HG02840 (cell line): ENCODE results near the gene IPO9.
"Not testable (repeated sequence)": the region's sequence is repeated elsewhere in the genome, so short reads cannot be mapped to it uniquely, and the experiment has no call there.

Source experiments
- ATAC-seq: cut with Tn5 transposase; IDR thresholded peaks from one replicate; pipeline ENCODE4 v1.9.1; 2021; ENCODE audit warnings: mild to moderate bottlenecking, moderate library complexity, moderate number of reproducible peaks; ENCODE audit not compliant: unreplicated experiment, low FRiP score

IPO9 gene

DNA sequence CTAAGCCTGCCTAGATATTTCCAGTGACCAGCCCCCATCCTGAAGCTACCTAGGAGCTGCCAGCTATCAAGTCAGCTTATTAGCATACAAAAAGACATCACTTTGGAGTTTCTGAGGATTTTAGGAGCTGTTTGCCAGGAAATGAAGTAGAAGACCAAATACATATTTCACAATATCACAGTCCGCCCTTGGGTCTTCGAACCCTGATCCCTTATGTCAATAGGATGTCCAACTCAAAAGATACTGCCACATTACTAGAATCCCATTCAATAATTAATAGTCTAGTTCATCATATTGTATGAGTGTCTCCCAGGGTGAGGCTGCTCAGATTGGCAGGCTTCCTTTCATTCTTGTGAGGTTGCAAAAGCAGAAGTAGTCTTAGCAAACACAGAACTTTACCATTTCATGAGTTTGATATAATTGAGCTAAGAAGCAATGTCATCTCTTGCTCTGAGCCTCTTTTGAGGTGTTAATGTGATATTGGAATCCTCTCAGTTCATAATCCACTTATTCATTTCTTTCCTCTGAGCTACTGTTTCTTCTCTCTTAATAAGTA is 13.6 kb downstream of the IPO9 start:
- ATAC-seq, result no peak

DNA sequence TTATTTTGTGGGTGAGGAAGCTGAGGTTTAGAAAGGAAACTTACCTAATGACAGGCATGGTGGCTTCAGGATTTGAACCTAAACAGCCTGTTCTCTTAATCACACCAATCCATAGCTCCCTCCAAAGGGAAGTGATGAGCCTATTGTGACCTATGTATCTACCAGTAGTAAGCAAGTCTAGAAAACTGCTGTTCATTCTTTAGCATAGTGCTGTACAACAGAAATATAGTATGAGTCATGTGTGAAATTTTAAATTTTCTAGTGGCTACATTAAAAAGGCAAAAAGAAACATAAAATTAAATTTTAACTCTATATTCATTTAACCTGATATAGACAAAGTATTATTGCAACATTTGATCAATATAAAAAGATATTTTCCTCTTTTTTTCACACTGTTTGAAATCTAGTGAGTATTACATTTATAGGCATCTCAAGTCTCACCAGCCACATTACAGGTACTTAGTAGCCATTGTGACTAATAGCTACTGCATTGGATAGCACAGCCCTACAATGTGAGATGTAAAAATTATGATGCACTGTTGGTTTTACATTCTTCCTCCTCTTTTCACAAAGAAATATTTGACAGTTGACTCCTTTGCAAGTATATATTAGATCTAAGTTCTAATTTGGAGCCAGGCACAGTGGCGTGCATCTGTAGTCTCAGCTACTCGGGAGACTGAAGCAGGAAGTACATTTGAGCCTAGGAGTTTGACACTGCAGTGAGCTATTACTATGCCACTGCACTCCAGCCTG is 16.6 kb downstream of the IPO9 start:
- no peak for ATAC-seq

DNA sequence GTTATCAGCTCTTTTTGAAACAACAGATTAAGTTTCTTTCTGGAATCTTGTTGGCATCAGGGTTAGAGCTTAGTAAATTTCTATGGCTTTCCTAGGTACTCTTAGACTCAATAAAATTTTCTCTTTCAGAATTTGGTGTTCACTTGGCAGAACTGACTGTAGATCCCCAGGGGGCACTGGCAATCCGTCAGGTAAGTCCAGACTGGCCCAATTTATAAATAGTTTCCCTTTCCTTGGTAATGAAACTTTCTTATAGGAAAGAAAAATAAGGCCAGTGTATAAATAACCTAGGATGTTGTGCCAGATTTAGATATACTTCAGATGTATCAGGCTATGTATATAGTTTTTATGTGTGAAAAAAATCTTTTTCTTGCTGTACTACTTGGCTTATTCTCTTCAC is 18.2 kb downstream of the IPO9 start:
- no peak for ATAC-seq

DNA sequence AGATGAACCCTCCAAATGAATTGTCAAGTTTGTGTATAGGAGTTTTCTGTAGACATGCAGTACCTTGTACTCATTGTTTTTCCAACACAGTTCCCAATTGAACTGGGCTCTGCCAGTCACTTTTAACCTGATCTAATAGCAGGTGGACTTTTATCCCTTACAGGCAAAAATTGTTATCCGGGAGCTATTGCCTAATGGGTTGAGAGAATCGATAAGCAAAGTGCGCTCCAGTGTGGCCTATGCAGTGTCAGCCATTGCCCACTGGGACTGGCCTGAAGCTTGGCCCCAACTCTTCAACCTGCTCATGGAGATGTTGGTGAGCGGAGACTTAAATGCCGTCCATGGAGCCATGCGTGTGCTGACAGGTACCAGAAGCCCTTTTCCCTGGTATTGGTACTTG is 19.3 kb downstream of the IPO9 start:
- no peak for ATAC-seq

DNA sequence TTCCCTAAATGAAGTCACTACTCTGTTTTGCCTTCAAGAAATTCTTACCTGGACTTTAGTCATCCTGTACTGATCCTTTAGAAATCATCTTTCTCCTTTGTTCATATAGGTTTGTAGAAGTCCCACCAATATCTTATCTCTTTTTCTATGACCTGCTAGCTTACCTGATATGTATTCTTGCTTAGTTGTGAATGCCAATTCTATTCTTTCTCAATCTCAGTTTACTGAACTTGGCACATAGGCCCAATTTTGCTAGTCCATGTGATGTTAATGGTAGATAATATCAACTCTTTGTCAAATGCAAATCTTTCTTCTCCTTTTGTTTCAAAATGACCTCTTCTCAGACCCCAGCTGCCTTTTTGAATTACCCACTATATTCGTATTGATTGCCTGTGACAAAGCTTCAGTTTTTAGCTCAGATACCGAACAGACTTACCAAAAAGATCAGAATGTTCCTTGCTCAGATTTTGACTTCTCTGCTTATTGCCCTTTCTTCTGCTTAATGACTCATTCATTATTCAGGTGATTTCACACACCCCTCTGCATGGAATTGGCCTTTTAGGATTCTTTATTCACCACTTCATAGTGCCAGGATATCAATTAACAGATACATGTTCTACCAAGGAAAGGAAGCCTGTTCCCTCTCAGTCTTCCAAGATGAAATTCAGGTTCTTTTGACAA is 20.6 kb downstream of the IPO9 start:
- no peak for ATAC-seq

DNA sequence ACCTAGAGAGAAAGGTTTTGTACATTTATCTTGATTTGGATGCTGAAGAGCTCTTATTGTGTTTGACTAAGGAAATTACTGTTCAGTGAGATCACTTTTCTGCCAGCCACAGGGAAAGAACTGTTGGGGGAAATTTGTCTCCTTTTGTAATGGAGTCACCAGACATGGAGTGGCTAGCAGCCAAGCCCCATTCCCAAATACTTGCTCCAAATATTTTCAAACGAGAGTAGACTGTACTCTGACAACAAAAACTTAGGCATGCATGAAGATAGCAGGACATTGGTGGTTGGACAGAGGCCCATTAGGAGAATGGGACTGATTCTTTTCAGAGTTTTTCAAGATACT is 21.1 kb downstream of the IPO9 start:
- no peak for ATAC-seq

DNA sequence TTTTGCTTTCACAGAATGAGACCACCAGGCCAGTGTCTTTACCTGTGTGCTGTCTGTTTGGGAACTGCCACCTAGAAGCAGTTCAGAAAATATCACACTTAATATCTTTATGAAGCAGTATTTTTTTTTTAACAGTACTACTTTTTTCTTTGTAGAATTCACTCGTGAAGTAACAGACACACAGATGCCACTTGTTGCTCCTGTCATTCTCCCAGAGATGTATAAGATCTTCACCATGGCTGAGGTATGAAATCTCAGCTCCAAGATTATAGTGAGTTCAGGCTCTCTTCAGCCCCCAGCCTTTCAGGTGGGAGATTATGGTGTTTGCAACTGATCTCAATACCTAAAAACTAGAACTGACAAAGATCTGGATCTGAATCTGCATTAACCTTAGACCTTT is 23.0 kb downstream of the IPO9 start:
- no peak for ATAC-seq

DNA sequence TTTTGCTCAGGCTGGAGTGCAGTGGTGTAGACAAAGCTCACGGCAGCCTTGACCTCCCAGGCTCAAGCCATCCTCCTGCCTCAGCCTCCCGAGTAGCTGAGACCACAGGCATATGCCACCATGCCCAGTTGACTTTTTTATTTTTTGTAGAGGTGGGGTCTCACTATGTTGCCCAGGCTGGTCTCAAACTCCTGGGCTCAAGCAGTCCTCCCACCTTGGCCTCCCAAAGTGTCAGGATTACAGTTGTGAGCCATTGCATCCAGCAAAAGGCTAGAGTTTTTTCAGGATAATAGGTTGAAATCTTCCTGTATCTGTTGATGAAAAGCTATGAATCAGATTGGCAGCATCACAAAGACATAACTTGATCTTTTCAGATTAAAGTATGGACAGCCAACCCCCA is 27.8 kb downstream of the IPO9 start:
- ATAC-seq, result not testable (repeated sequence)

DNA sequence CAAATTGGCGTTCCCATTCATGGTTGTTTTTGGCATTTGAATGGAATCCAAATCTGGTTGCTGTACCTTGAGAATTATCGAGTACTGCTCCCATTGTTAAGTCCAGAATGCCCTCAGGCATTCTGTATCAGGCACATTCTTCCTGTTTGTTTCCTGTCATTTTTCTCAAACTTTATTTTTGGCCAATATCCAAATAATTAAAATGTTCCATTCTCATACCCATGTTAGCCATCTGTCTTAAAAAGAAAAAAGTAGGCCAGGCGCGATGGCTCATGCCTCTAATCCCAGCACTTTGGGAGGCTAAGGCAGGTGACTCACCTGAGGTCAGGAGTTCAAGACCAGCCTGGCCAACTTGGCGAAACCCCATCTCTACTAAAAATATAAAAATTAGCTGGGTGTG is 30.5 kb downstream of the IPO9 start:
- no peak for ATAC-seq

DNA sequence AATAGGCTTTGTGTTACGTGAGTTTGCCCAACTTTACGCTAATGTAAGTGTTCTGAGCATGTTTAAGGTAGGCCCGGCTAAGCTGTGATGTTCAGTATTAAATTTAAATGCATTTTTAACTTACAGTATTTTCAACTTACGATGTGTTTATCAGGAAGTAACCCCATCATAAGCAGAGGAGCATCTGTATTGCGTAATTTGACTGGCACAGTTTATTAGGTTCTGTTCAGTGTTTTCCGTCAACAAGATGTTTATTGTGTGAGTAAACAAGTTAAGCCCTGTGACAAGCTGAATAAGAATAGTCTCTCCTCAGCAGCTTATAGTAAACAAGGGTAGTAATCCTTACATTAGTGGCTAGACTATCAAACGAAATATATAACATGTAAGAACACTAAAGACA is 32.5 kb downstream of the IPO9 start:
- no peak for ATAC-seq

DNA sequence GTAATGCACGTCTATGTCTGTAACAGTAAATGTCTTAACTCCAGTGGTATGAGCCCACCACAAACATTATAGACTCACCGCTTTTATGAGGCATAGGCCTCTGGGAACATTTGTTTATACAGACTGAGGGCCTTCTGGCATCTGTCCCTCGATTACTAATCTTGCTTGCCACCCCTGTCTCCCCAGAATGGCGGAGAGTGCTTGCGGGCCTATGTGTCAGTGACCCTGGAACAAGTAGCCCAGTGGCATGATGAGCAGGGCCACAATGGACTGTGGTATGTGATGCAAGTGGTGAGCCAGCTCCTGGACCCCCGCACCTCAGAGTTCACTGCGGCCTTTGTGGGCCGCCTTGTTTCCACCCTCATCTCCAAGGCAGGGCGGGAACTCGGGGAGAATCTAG is 41.4 kb downstream of the IPO9 start:
- ATAC-seq, result no peak

DNA sequence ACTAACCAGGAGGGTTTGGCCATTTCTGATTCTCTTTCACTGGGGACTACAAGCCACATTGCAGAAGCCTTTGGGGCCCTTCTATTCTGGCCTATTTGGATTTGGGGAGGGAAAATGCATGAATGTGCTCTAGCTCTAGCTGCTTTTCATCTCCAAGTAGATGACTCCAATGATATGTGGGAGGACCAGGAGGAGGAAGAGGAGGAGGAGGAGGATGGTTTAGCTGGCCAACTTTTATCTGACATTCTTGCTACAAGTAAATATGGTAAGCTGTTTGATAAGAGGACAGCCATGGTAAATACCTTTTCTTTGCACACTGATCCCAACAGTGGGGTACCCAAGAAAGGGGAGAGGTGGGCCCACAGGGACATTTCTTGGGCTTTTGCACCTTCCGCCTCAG is 45.7 kb downstream of the IPO9 start:
- ATAC-seq, result no peak

DNA sequence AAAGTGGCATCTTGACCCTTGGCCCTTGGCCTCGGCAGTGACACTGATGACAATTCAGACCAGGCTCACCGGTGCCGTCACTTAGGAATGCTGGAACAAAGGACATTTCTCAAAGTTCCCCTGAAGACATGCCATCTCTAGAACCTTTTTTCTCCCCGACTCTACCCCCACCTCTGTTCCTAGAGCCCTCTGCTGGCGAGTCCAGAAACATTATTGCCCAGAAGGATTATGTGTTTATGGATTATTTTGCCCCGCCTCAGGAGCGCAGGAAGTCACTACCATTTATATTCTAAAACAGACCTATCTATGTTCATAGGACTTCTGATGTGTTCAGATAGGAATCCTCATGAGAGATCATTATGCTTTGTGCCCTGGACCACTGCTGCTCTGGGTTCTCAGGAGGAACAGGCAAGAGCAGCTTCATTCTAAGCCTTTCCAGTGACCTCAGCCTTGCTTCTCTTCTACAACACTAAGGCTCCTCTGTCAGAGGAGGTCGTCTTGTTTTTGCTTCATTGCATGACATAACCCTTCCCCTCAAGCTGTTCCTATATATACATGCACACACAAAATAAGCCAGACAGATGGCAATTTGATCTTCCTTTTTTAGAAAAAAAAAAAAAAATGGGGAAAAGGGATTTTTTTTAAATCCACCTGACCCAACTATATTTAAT is 47.3 kb downstream of the IPO9 start:
- no peak for ATAC-seq

DNA sequence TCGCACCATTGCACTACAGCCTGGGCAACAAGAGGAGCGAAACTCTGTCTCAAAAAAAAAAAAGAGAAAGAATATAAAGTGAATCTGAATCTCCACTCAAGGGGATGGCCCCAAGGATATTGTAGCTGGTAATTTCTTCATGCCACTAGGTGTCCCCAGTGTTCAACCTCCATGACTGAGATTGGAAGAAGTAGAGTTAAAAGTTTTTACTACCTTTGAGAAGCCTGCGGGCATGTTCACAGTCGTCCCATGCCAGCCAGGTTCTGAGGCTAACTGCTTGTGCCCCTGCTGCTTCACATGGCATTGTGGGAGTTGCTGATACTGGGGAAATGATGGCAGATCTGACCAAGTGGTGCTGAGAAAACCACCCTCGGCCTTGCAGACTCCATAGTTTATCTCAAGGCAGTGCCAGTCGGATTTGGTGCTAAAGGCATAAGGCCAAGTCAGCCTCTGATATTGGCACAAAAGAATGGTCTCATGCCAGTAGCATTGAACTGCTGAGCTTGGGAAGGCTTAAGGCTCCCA is 49.0 kb downstream of the IPO9 start:
- no peak for ATAC-seq

DNA sequence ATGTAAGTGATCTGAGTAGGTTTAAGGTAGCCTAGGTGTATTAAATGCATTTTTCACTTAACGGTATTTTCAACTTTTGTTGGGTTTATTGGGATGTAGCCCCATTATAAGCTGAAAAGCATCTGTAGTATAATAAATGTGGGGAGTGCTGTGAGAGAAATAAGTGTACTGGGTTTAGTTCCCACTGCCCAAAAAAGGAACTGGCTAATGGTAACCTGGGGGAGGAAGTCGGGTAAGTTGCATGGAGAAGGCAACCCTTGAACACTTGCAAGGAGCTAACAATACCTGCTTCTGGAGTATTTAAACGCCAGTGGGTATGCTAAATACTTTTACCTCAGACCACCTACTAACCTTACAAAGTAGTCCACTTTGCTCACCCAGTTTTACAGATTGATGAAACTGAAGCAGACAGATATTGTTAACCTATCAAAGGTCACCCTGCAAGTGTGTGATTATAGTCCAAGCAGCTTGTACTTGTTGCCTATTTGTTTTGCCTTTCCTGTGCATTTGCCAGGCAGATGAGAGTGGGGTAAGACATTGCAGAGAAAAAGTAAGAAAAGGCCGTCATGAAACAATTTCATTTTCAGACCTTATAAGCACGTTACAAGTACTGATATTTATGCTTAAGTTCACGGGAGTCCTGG is 52.1 kb downstream of the IPO9 start:
- no peak for ATAC-seq

DNA sequence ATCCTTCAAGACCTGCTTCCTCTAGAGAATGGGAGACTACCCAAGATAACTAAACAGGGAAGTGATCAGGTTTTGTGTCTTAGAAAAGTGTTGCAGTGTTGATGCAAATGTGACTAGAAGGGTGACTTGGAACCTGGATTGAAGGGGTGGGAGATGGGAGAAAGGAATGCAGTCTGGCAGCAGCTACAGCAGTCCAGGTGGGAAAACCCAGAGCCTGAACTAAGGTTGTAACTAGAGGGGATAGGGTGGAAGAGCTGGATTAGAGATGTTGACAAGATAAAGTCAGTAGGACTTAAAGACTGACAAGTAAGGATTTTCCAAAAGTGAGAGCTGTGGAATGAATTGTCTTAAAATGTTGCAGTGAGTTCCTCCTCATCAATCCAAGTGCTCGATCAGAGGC is 52.7 kb downstream of the IPO9 start:
- no peak for ATAC-seq

DNA sequence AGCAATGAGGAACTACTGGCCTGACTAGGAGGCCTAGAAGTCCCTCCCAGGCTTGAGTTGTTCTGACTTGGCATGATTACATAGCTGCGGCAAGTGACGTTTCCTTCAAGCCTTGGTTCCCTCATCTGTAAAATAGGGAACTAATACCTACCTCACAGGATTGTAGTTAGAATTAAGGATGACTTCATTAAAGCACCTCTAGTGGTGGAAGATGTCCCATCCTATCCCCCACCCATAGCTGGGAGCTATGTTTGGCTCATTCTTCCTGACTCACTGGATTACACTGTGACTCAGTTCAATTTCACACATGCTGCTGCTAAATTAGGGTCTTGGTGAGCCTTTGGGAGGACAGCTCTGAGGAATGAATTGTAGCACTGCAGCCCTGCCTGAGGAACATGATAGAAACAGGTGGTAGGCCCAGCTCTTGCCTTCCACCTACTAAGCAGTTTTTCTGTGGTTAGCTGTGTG is 53.7 kb downstream of the IPO9 start:
- ATAC-seq, result no peak

DNA sequence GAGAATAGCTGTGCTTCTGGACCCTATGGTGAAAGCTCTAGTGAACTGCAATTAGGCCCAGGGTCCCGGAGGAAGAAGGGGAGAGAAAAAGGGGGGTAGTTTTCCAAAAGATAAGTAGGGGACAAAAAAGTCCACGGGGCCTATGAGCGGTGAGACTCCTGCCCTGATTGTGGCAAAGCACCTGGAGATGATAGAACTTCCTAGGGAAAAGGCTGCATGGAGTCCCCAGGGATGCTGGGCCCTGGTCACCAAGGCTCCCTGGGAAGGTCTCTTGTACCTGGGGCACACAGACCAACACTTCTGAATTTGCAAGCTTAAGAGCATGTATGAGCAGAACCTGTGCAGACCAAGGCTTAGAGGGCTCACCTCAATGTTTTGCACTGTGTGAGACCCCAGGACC is 54.3 kb downstream of the IPO9 start:
- no peak for ATAC-seq

DNA sequence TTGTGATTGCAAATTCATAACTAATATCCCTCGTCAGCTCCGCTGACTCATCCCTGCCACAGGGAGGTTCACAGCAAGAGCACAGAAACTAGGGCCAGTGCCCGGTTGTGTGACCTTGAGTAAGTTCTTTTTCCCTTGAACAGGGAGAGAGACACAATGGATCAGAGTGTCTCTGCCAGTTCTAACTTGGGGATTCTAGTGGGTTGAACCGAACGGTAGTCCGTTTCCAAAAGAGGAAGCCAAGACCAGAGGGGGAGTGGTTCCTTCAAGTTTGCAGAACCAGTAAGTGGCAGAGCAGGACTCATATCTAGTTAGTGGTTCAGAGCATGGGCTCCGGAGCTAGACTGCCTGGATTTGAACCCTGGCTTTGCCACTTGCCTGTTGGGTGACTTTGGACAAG is 54.8 kb downstream of the IPO9 start:
- ATAC-seq, result no peak

DNA sequence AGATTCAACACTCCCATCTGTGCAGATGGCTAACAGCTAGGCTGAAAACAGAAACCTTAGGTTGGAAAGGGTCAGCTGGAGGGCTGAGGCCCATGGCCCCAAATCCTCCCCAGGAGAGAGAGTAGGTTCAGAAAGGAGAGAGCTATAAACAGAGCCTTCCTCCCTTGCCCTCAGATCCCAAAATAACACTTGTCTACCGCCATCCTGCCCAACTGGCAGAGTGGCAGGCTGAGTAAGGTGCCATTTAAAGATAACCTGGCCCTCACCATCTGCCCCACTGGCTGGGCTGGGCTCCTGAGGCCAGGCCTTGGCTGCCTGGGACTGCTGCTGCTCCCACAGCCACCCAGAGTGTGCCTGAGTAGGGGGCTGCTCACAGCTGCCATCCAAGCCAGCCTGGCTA is 55.5 kb downstream of the IPO9 start:
- no peak for ATAC-seq
